ENCODE results near the gene IL17RE.

The IL17RE gene

GRCh38 chr3:9869955-9870354 lies 32.7 kb upstream of the IL17RE start:
- TF ChIP-seq POLR2AphosphoS5 (IDR thresholded peaks at IDR 0.05; ENCODE audit: low read depth, low read length), result no peak

GRCh38 chr3:9870978-9871377 lies 31.7 kb upstream of the IL17RE start:
- TF ChIP-seq FOXP2 (optimal IDR thresholded peaks at IDR 0.05; ENCODE audit: borderline replicate concordance, extremely low read depth, extremely low read length, insufficient read depth) (no peak), SIN3A (IDR thresholded peaks at IDR 0.05; ENCODE audit: borderline replicate concordance, insufficient read depth, low read length) (no peak), TAF1 (IDR thresholded peaks at IDR 0.05; ENCODE audit: borderline replicate concordance, insufficient read depth, low read length) (no peak), REST (IDR thresholded peaks at IDR 0.05; ENCODE audit: insufficient read depth in 1 of 2, low read depth in 2 of 2, low read length in 2 of 2) (no peak), POLR2AphosphoS5 (IDR thresholded peaks at IDR 0.05; ENCODE audit: low read depth, low read length) (no peak)

- TF ChIP-seq SIN3A (IDR thresholded peaks at IDR 0.05; ENCODE audit: borderline replicate concordance, insufficient read depth, low read length) (no peak), TAF1 (IDR thresholded peaks at IDR 0.05; ENCODE audit: borderline replicate concordance, insufficient read depth, low read length) (no peak), POLR2AphosphoS5 (IDR thresholded peaks at IDR 0.05; ENCODE audit: low read depth, low read length) (no peak), FOXP2 (optimal IDR thresholded peaks at IDR 0.05; ENCODE audit: borderline replicate concordance, extremely low read depth, extremely low read length, insufficient read depth) (no peak), REST (IDR thresholded peaks at IDR 0.05; ENCODE audit: insufficient read depth in 1 of 2, low read depth in 2 of 2, low read length in 2 of 2) (no peak)
Measured at GRCh38 chr3:9875448-9875847, 27.2 kb upstream of the IL17RE start.

- TF ChIP-seq FOXP2 (optimal IDR thresholded peaks at IDR 0.05; ENCODE audit: borderline replicate concordance, extremely low read depth, extremely low read length, insufficient read depth) (no peak), TAF1 (IDR thresholded peaks at IDR 0.05; ENCODE audit: borderline replicate concordance, insufficient read depth, low read length) (no peak), SIN3A (IDR thresholded peaks at IDR 0.05; ENCODE audit: borderline replicate concordance, insufficient read depth, low read length) (no peak), POLR2AphosphoS5 (IDR thresholded peaks at IDR 0.05; ENCODE audit: low read depth, low read length) (no peak), REST (IDR thresholded peaks at IDR 0.05; ENCODE audit: insufficient read depth in 1 of 2, low read depth in 2 of 2, low read length in 2 of 2) (no peak)
Measured at GRCh38 chr3:9876991-9877390, 25.7 kb upstream of the IL17RE start.

GRCh38 chr3:9878700-9879099 lies 23.9 kb upstream of the IL17RE start:
- TF ChIP-seq REST (IDR thresholded peaks at IDR 0.05; ENCODE audit: insufficient read depth in 1 of 2, low read depth in 2 of 2, low read length in 2 of 2), result no peak
- no peak for TF ChIP-seq POLR2AphosphoS5 (IDR thresholded peaks at IDR 0.05; ENCODE audit: low read depth, low read length)
- no peak for TF ChIP-seq SIN3A (IDR thresholded peaks at IDR 0.05; ENCODE audit: borderline replicate concordance, insufficient read depth, low read length)
- TF ChIP-seq TAF1 (IDR thresholded peaks at IDR 0.05; ENCODE audit: borderline replicate concordance, insufficient read depth, low read length), result no peak
- no peak for TF ChIP-seq FOXP2 (optimal IDR thresholded peaks at IDR 0.05; ENCODE audit: borderline replicate concordance, extremely low read depth, extremely low read length, insufficient read depth)

All from PFSK-1 (cell line).